Measurements from ENCODE around the gene UNC93B1. TPM values are rescaled to one million over a fixed set of nuclear protein-coding genes. Genes with fewer than 3 reads are reported as not detected.

Gene UNC93B1
- polyA plus RNA-seq, 2 of the 4 experiments (the other 2 are of a cell fraction), result 49.4 to 51.2 TPM

GRCh38 chr11:68038226-68038717 lies 34.4 kb upstream of the UNC93B1 start:
- FAIRE-seq (no peak), ATAC-seq (peak; percentile 22 to 36; a peak in 5 of 6 replicates), DNase-seq (ENCODE audit: low read depth in 1 of 2, low spot score in 1 of 2) (no peak)
- Histone ChIP-seq H3K4me3 (peak overlapping the region; percentile 60), H3K9me3 (no peaks in the 10 kb centered on the region), H3K27ac (peak overlapping the region; percentile 95 to 96), H3K4me2 (peak overlapping the region; percentile 94), H3K4me1 (peaks cover 53% of the 10 kb centered on the region)
- 22% methylated on average over 7 of the region's 13 CpGs for WGBS (ENCODE audit: missing lambda C conversion rate)
- ChIA-PET CTCF (interaction anchor here (0.6 to 7.3 kb wide), 6 partner anchors 10 to 170 kb away, joined by 3 to 60 read pairs (median 6); partner anchors contain the start of gene ALDH3B1), POLR2A (interaction anchor here (0.6 to 2.4 kb wide), 5 partner anchors 11 to 96 kb away, joined by 3 to 13 read pairs (median 6); partner anchors contain the start of gene ALDH3B1)
- TF ChIP-seq ATOH8 (CRISPR knock-in tag; IDR thresholded peaks at IDR 0.05; ENCODE audit: low read depth), result no peak
- TF ChIP-seq TP53 (CRISPR knock-in tag; IDR thresholded peaks at IDR 0.05), result no peak
- no peak for TF ChIP-seq HOXB13 (CRISPR knock-in tag; IDR thresholded peaks at IDR 0.05; ENCODE audit: low read depth)
- TF ChIP-seq, protein P1, sequence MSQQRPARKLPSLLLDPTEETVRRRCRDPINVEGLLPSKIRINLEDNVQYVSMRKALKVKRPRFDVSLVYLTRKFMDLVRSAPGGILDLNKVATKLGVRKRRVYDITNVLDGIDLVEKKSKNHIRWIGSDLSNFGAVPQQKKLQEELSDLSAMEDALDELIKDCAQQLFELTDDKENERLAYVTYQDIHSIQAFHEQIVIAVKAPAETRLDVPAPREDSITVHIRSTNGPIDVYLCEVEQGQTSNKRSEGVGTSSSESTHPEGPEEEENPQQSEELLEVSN (IDR thresholded peaks at IDR 0.05; ENCODE audit: borderline replicate concordance, low read depth), result no peak
- no peak for TF ChIP-seq HMGXB4 (CRISPR knock-in tag; IDR thresholded peaks at IDR 0.05; ENCODE audit: borderline replicate concordance)
- TF ChIP-seq HES2 (IDR thresholded peaks at IDR 0.05), result no peak
- no peak for TF ChIP-seq PHF8 (IDR thresholded peaks at IDR 0.05; ENCODE audit: borderline replicate concordance, low read depth)
- no peak for TF ChIP-seq GATA3 (IDR thresholded peaks at IDR 0.05; ENCODE audit: borderline replicate concordance)
- no peak for TF ChIP-seq CHD4 (IDR thresholded peaks at IDR 0.05; ENCODE audit: borderline replicate concordance)
- TF ChIP-seq FOXS1 (CRISPR knock-in tag; IDR thresholded peaks at IDR 0.05), result no peak
- no peak for TF ChIP-seq SREBF2 (IDR thresholded peaks at IDR 0.05)
- TF ChIP-seq MAZ (IDR thresholded peaks at IDR 0.05; ENCODE audit: borderline replicate concordance, low read depth, low read length), result no peak
- TF ChIP-seq KDM5A (IDR thresholded peaks at IDR 0.05), result no peak
- TF ChIP-seq RNF2 (IDR thresholded peaks at IDR 0.05; ENCODE audit: borderline replicate concordance, low read depth), result no peak
- TF ChIP-seq CBX8 (IDR thresholded peaks at IDR 0.05), result no peak
- TF ChIP-seq, protein P2, sequence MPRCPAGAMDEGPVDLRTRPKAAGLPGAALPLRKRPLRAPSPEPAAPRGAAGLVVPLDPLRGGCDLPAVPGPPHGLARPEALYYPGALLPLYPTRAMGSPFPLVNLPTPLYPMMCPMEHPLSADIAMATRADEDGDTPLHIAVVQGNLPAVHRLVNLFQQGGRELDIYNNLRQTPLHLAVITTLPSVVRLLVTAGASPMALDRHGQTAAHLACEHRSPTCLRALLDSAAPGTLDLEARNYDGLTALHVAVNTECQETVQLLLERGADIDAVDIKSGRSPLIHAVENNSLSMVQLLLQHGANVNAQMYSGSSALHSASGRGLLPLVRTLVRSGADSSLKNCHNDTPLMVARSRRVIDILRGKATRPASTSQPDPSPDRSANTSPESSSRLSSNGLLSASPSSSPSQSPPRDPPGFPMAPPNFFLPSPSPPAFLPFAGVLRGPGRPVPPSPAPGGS (IDR thresholded peaks at IDR 0.05), result no peak
- TF ChIP-seq FOSL2 (IDR thresholded peaks at IDR 0.05), result no peak
- TF ChIP-seq FOSL2 (CRISPR knock-in tag; IDR thresholded peaks at IDR 0.05), result no peak
- no peak for TF ChIP-seq KDM1A (IDR thresholded peaks at IDR 0.05; ENCODE audit: low read depth)

GRCh38 chr11:68037411-68038225 lies 33.7 kb upstream of the UNC93B1 start:
- TF ChIP-seq FOSB (CRISPR knock-in tag; IDR thresholded peaks at IDR 0.05), result no peak
- TF ChIP-seq CHD4 (IDR thresholded peaks at IDR 0.05; ENCODE audit: borderline replicate concordance), result no peak
- TF ChIP-seq PBX3 (IDR thresholded peaks at IDR 0.05), result peak; percentile 38
- no peak for TF ChIP-seq KDM5A (IDR thresholded peaks at IDR 0.05)
- TF ChIP-seq JUN (IDR thresholded peaks at IDR 0.05), result peak in 1 of 2 experiments; percentile 21; a peak in 1 of 5 replicates
- no peak for TF ChIP-seq HEYL (CRISPR knock-in tag; IDR thresholded peaks at IDR 0.05)
- TF ChIP-seq, protein P3, sequence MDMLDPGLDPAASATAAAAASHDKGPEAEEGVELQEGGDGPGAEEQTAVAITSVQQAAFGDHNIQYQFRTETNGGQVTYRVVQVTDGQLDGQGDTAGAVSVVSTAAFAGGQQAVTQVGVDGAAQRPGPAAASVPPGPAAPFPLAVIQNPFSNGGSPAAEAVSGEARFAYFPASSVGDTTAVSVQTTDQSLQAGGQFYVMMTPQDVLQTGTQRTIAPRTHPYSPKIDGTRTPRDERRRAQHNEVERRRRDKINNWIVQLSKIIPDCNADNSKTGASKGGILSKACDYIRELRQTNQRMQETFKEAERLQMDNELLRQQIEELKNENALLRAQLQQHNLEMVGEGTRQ (IDR thresholded peaks at IDR 0.05), result no peak
- peak overlapping the region; percentile 94 for H3K4me2 ChIP-seq
- ChIA-PET POLR2A (interaction anchor here (0.6 to 2.4 kb wide), 6 partner anchors 9 to 97 kb away, joined by 3 to 13 read pairs (median 5); partner anchors contain the start of gene ALDH3B1), CTCF (interaction anchor here (0.6 to 7.3 kb wide), 6 partner anchors 10 to 171 kb away, joined by 3 to 60 read pairs (median 6); partner anchors contain the start of gene ALDH3B1)
- H3K9me3 ChIP-seq, result no peaks in the 10 kb centered on the region
- FAIRE-seq (no peak), ATAC-seq (no peak), DNase-seq (ENCODE audit: low read depth in 1 of 2, low spot score in 1 of 2) (no peak)
- H3K27ac ChIP-seq, result peak overlapping the region; percentile 95 to 96
- H3K4me1 ChIP-seq, result peaks cover 49% of the 10 kb centered on the region
- H3K4me3 ChIP-seq, result no peak overlapping the region
- WGBS (ENCODE audit: missing lambda C conversion rate), result 84% methylated on average over 19 of the region's 20 CpGs

Measured in A549 (cell line).